Gastroesophageal sphincter (tissue), 4 donors: ENCODE data around the gene KRTAP10-8. TPM values are rescaled to one million over a fixed set of nuclear protein-coding genes. Genes with fewer than 3 reads are reported as not detected.
"Not testable (repeated sequence)": the region's sequence is repeated elsewhere in the genome, so short reads cannot be mapped to it uniquely, and the experiment has no call there.

Experiments used
- ATAC-seq: fragments of 150-250 bp; one replicate; pipeline ENCODE4 v1.9.1; 2016; ENCODE audit warnings: mild to moderate bottlenecking, moderate library complexity
- H3K27ac ChIP-seq, 4 donors: fragments of 200-600 bp; sonication (generic) in 3 of 4; 1 replicate in 3 of 4; 2 replicates in 1 of 4; pipeline ENCODE4 v1.5.1; 2016 to 2019
- H3K27me3 ChIP-seq: fragments of 200-600 bp; sonication (generic); one replicate; pipeline ENCODE4 v1.5.1; 2019
- H3K36me3 ChIP-seq, 2 donors: fragments of 200-600 bp; sonication (generic); one replicate each; pipeline ENCODE4 v1.5.1; 2019; ENCODE audit warnings: control low read depth in 1 of 2
- H3K4me1 ChIP-seq, 3 donors: fragments of 200-600 bp; sonication (generic); 1 replicate in 2 of 3; 2 replicates in 1 of 3; pipeline ENCODE4 v1.5.1; 2016 to 2019; ENCODE audit warnings: control low read depth in 2 of 3
- H3K4me3 ChIP-seq, 2 donors: fragments of 200-600 bp; sonication (generic); one replicate each; pipeline ENCODE4 v1.5.1; 2019; ENCODE audit warnings: mild to moderate bottlenecking in 1 of 2, moderate library complexity in 1 of 2
- H3K9me3 ChIP-seq, 3 donors: fragments of 200-600 bp; sonication (generic); one replicate each; pipeline ENCODE4 v1.5.1; 2017 to 2019; ENCODE audit warnings: control low read depth in 2 of 3
- CTCF ChIP-seq, 4 experiments: fragments of 200-600 bp in 2 of 4; fragments of 450-650 bp in 2 of 4; sonication (generic) in 1 of 4; IDR thresholded peaks; one replicate each; pipeline ENCODE4 v1.5.1; 2017 to 2019; ENCODE audit warnings: antibody characterized with exemption in 4 of 4, mild to moderate bottlenecking in 2 of 4, moderate library complexity in 2 of 4
- EP300 ChIP-seq: sonication (generic); formaldehyde crosslinking; IDR thresholded peaks from one replicate; pipeline ENCODE4 v1.6.1; 2017; ENCODE audit warnings: antibody characterized with exemption, mild to moderate bottlenecking
- POLR2A ChIP-seq, 2 donors: fragments of 450-650 bp; IDR thresholded peaks; one replicate each; pipeline ENCODE4 v1.6.1; 2017; ENCODE audit warnings: antibody characterized with exemption in 2 of 2, mild to moderate bottlenecking in 2 of 2, moderate library complexity in 1 of 2
- POLR2AphosphoS5 ChIP-seq: sonication (generic); formaldehyde crosslinking; IDR thresholded peaks from one replicate; pipeline ENCODE4 v1.6.1; 2017; ENCODE audit warnings: antibody characterized with exemption
- WGBS, 2 donors: methylation state at CpG; one replicate each; pipeline ENCODE4 v1.1.5; 2018; ENCODE audit warnings: low coverage in 1 of 2; 5-methylcytosine and 5-hydroxymethylcytosine counted together
- total RNA-seq, 4 donors: library from RNA; depleted of rRNA; stranded (reverse); fragments of >200 nt; gene quantifications; one replicate each; pipeline ENCODE4 v1.1.0, GENCODE V29; 2016

KRTAP10-8 gene
- total RNA-seq, 4 donors from 2014 or later: not detected

GRCh38 chr21:44578371-44579055 is 33.4 kb upstream of the KRTAP10-8 start:
- ATAC-seq: no peak
- H3K9me3 ChIP-seq: peaks cover 0 to 62% (median 0%) of the 10 kb centered on the region in 3 donors

GRCh38 chr21:44579056-44579832 is 32.6 kb upstream of the KRTAP10-8 start:
- H3K9me3 ChIP-seq: peaks cover 0 to 62% (median 0%) of the 10 kb centered on the region in 3 donors
- H3K4me1 ChIP-seq: peaks cover 0 to 4% (median 0%) of the 10 kb centered on the region in 3 donors
- no peaks in the 10 kb centered on the region for H3K36me3 ChIP-seq
- 75% methylated on average over 2 to 5 of the region's 22 CpGs for WGBS, 2 donors
- no peak overlapping the region for H3K4me3 ChIP-seq
- no peak overlapping the region for H3K27ac ChIP-seq
- no peak for TF ChIP-seq POLR2AphosphoS5
- no peak for TF ChIP-seq EP300
- no peak for TF ChIP-seq CTCF (IDR thresholded peaks at IDR 0.05)
- no peak for TF ChIP-seq POLR2A (IDR thresholded peaks at IDR 0.05)
- ATAC-seq: no peak
- H3K27me3 ChIP-seq: peaks cover 53% of the 10 kb centered on the region

More at GRCh38 chr21:44578371-44579055, 33.4 kb upstream of the KRTAP10-8 start:
- Histone ChIP-seq H3K4me3 (no peak overlapping the region), H3K27me3 (peaks cover 58% of the 10 kb centered on the region), H3K4me1 (peaks cover 0 to 4% (median 0%) of the 10 kb centered on the region in 3 donors), H3K36me3 (no peaks in the 10 kb centered on the region), H3K27ac (no peak overlapping the region)
- TF ChIP-seq POLR2AphosphoS5 (no peak), CTCF (IDR thresholded peaks at IDR 0.05) (no peak), EP300 (no peak), POLR2A (IDR thresholded peaks at IDR 0.05) (no peak)
- WGBS, 2 donors: 87 to 92% methylated on average over 7 to 11 of the region's 17 CpGs

GRCh38 chr21:44579833-44580144 is 32.1 kb upstream of the KRTAP10-8 start:
- Histone ChIP-seq H3K4me3 (no peak overlapping the region), H3K36me3 (no peaks in the 10 kb centered on the region), H3K4me1 (peaks cover 0 to 4% (median 0%) of the 10 kb centered on the region in 3 donors), H3K27ac (no peak overlapping the region), H3K27me3 (peaks cover 47% of the 10 kb centered on the region), H3K9me3 (peaks cover 0 to 62% (median 0%) of the 10 kb centered on the region in 3 donors)
- ATAC-seq: no peak
- no peak for TF ChIP-seq EP300
- TF ChIP-seq CTCF (IDR thresholded peaks at IDR 0.05): no peak
- WGBS, 2 donors: 67 to 84% methylated on average over 5 to 7 of the region's 7 CpGs

- 19 to 55% methylated on average over 9 to 15 of the region's 19 CpGs for WGBS, 2 donors
- ATAC-seq, H3K27ac ChIP-seq: not testable (repeated sequence)
Measured at GRCh38 chr21:44580231-44580821, 31.6 kb upstream of the KRTAP10-8 start, which contains the start of gene KRTAP10-5. TSS of gene KRTAP10-5 (minus strand) at chr21:44580604. CDS start at chr21:44580578, 26 bp downstream.

GRCh38 chr21:44581158-44581557 is 30.7 kb upstream of the KRTAP10-8 start:
- Histone ChIP-seq H3K4me1 (peaks cover 0 to 4% (median 0%) of the 10 kb centered on the region in 3 donors), H3K27me3 (peaks cover 47% of the 10 kb centered on the region), H3K9me3 (peaks cover 0 to 63% (median 0%) of the 10 kb centered on the region in 3 donors), H3K4me3 (no peak overlapping the region), H3K36me3 (no peaks in the 10 kb centered on the region), H3K27ac (no peak overlapping the region)
- WGBS, 2 donors: 82 to 90% methylated on average over 3 of the region's 3 CpGs
- TF ChIP-seq EP300: no peak
- no peak for TF ChIP-seq POLR2AphosphoS5
- TF ChIP-seq CTCF (IDR thresholded peaks at IDR 0.05): no peak
- no peak for TF ChIP-seq POLR2A (IDR thresholded peaks at IDR 0.05)
- no peak for ATAC-seq

More at GRCh38 chr21:44580231-44580821, 31.6 kb upstream of the KRTAP10-8 start, which contains the start of gene KRTAP10-5:
- H3K36me3 ChIP-seq, H3K4me3 ChIP-seq, H3K4me1 ChIP-seq: not testable (repeated sequence)
- Histone ChIP-seq H3K9me3 (peaks cover 0 to 64% (median 0%) of the 10 kb centered on the region in 3 donors), H3K27me3 (peaks cover 46% of the 10 kb centered on the region)
